Activated CD4-positive, alpha-beta T cell treated with anti-CD3 and anti-CD28 coated beads for 1 hour (primary cell): Measurements from ENCODE around the gene ZBTB44.
A peak's percentile ranks its signal among the peaks of the same experiment; 100 is the strongest.

Experiments
- DNase-seq: peaks from one replicate; pipeline ENCODE4 v3.0.0-alpha.2; 2020

The ZBTB44 gene

DNA sequence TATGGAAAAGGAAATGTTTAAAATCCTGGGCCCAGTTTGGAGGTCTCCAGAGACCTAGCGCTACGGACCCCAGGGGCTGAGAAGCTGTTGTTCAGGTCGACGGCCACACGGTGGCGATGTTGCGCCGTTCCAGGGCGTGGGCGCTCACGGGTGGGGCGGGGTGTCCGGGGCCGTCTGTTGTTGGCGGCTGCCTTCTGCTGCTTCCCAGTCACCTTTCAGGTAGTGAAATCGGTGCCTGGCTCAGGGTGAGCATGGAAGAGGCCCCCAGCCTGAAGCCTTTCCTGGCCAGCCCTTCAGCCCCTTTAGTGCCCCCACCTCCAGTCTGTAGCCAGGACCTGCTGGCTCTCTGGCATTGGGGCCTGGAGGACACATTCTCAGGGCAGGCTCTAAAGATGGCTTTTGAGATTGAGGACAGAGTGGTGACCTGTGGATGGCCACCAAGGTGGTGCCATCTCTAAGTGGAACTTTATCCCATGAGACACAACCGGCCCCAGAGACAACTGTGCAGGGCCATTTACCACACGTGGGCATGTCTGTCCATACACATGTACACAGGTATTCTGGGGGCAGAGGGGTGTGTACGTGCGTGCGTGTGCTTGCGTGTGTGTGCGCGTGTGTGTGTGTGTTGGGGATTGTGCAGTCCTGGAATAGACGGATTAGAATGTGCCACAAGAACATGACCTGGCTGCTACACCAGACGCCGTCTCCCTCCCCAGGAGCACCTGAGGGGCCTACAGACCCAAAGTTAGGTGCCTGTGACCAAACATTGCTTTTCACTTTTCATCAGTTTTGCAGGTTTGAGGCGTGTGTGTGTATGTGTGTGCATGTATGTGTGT lies 101.4 kb downstream of the ZBTB44 start:
- DNase-seq: peak; percentile 62

DNA sequence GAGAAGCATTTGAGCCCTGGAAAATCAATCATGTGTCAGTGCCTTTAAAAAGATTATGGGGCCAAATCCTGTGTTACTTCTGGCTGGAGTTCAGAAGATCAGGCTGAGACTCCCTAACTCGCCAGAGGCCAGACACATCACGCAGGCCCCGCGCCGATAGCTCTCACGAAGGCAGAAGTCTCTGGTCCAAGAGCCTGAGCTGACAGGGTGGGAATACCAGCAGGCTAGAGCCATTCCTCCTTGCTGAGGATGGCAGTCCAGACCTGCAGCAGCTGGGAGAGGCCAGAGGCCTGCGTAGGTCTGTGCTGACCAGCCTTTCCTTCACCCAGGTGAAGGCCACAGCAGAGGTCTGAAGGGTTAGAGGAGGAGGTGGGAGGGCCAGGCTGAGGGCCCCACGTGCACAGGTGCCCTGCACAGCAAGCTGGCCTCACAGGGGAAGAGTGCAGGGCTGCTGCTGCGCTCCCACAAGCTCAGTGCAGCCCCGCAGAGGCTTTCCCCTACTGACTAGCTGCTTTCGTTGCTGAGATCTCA lies 102.2 kb downstream of the ZBTB44 start:
- no peak for DNase-seq

DNA sequence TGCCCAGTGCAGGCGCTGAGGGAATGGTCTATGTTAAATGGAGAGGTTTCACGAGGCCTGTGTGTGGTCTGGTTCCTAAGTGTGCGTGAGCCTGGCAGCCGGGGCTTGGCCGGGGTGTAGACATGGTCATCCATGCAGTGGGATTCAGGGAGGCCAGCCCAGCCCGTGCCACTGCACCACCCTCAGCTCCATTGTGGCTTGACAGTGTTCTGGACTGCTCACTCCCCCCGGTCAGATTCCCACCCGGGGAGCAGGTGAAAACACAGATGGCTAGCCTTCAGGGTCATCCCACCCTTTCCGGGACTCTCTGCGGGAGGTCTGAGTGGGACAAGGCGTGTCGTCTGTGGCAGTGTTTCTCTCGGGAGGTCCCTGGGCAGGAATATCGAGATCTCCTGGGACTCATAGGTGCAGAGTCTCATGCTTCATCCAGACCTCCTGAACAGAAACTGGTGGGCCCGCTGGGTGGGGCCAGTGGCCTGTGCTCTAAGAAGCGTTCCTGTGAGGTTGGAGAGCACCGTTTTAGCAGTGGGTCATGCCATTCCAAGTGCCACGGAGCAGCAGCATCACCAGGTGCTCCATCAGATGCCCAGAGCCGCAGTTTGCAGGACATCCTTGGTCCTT lies 102.8 kb downstream of the ZBTB44 start:
- no peak for DNase-seq

DNA sequence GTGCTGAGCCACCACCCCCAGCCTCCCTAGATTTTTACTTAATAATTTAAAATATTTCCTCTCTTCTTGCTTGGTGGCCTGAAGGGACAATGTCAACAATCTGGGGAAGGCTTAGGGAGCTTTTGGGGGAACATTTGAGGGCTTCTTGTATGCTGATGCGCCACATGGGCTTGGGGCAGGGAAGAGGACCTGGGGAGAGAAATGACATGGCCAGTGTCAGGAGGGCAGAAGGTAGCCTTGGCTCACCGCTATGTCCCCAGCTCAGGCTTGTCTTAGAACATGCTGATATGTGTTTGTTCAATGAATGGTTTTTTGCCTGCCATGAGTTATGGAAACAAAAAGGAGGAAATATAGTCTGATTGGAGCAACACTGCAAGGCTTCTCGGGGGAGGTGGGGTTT lies 103.6 kb downstream of the ZBTB44 start:
- DNase-seq: no peak

DNA sequence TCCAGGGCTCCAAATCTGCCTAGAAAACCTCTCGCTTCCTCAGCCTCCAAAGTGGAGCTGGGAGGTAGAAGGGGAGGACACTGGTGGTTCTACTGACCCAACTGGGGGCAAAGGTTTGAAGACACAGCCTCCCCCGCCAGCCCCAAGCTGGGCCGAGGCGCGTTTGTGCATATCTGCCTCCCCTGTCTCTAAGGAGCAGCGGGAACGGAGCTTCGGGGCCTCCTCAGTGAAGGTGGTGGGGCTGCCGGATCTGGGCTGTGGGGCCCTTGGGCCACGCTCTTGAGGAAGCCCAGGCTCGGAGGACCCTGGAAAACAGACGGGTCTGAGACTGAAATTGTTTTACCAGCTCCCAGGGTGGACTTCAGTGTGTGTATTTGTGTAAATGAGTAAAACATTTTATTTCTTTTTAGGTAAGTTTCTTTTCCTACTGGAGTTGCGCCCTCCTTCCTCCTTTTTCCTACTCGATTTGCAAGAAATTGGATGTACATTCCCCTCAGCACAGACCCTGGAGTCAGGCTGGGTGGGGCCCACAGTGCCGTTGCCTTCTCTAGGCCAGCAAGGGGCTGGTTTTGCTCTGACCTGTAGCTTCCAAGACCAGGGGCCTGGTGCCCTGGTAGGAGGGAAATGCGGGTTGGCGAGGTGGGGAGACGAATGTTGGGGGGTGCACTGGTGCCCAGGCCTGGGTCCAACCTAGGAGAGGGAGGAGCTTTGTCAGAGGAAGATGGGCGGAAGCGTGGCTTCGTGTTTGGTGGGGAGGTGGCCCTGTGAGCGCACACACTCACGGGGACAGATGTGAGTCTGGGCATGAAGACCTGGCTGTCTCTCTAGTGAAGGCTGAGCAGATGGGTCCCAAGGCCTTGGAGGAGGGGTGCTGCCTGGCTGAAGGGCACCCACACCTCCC lies 104.5 kb downstream of the ZBTB44 start:
- DNase-seq: no peak

DNA sequence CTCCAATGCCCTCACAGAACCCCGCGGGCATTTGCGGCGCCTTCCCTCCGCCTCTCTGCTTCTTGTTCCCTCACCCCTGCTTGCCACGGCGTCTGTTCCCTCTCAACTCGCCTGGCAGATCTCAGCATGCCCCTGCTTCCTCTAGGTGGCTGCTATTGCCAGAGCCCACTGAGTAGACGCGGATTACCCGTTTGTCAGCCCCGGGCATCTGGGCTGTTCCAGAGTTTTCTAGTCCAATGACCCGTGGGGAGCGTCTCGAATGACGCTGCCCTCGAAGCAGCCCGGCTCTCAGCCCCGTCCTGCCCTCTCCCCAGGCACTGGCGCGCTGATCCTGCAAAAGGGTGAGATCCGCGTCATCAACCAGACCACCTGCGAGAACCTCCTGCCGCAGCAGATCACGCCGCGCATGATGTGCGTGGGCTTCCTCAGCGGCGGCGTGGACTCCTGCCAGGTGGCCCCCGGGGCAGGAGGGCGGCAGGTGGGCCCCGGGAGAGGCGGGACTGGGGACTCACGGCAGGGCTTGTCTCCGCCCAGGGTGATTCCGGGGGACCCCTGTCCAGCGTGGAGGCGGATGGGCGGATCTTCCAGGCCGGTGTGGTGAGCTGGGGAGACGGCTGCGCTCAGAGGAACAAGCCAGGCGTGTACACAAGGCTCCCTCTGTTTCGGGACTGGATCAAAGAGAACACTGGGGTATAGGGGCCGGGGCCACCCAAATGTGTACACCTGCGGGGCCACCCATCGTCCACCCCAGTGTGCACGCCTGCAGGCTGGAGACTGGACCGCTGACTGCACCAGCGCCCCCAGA lies 105.4 kb downstream of the ZBTB44 start:
- no peak for DNase-seq

DNA sequence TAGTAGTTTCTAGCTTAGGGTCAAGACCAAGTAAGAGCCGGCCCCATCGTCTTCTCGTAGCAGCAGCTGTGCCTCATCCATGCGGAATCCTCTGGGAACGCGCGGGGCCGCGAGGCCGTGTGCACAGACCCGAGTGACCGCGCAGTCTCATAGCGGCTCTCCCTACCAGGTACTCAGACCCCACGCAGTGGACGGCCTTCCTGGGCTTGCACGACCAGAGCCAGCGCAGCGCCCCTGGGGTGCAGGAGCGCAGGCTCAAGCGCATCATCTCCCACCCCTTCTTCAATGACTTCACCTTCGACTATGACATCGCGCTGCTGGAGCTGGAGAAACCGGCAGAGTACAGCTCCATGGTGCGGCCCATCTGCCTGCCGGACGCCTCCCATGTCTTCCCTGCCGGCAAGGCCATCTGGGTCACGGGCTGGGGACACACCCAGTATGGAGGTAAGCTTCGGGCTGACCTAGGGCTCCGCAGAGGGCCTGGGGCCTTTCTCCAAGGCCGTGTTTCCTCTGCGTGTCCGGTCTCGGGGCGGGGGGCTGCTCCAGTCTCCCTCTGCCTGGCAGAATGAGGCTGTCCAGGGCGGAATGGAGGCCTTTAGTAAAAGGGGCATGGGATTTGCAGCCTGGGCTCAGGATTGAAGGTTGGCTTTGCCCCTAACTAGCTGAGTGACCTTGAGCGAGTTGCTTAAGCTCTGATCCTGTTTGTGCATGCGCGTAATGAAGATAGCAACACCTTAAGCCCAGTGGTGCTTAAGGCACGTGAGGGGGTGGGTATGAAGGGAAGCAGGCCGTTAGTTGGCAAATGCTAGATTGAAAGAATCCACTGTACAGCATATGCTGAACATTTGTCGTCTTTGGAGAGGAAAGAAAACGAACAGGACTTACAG lies 106.2 kb downstream of the ZBTB44 start:
- DNase-seq: no peak

DNA sequence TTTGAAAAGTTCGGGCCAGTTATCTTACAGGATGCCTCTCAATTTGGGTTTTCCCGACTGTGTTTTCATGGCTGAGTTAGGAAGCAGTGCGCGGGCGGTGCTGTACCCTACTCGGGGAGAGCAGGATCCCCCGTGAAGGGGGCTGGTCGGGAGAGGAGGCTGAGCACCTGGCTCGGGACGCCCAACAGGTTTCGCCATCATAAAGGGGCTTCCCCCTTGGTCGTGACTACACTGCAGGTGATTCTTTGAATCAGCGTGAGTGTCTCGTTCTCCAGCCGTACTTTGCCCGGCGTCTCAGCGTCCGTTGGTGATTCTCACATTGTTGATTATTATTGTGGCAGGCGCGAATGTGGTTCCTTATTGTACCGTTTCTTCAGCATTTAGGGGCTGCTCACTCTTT lies 108.6 kb downstream of the ZBTB44 start:
- no peak for DNase-seq

DNA sequence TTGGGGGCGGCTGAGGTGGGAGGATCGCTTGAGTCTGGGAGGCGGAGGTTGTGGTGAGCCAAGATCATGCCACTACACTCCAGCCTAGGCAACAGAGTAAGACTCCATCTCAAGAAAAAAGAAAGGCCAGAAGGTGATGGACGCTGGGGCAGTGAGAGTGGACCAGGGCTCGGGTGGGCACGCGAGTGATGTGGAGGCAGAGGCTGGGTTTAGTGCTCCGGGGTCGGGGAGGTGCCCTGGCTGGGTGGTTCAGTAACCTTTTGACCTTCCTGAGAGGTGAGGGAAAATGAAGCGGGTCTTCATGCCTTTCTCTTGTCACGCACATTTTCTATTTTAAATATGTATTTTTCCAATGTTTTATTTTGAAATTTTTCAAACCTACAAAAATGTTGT lies 110.0 kb downstream of the ZBTB44 start:
- DNase-seq: no peak

DNA sequence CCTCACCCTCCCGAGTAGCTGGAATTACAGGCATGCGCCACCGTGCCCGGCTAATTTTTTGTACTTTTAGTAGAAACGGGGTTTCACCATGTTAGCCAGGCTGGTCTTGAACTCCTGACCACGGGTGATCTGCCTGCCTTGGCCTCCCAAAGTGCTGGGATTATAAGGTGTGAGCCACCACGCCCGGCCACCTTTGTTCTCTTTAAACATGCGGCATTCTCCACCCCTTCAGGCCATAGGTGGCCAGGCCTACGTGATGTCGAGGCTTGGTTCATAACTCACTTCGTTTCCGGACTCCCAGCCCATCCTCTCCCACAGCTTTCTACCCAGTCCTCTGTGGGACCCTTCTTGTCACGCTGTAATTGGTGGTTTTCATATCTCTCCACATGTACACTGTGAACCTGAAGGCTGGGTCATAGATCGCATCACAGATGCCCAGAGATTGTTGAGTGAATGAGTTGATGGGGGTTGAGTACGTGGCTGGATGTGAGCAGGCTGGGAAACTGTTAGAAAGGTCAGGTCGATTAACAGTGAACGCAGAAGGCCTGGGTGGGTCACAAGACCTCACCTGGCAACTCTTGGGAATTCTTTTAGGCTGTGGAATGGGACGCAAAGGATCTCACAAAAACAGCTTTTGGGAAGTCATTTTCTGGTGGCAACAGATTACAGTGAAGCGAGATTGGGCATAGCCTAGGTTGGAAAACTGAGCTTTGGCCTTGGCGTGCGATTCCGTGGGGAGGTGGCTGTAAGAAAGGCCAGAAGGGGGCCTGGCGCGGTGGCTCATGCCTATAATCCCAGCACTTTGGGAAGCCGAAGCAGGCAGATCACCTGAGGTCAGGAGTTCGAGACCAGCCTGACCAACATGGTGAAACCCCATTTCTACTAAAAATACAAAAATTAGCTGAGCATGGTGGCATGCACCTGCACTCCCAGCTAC lies 110.7 kb downstream of the ZBTB44 start:
- no peak for DNase-seq

DNA sequence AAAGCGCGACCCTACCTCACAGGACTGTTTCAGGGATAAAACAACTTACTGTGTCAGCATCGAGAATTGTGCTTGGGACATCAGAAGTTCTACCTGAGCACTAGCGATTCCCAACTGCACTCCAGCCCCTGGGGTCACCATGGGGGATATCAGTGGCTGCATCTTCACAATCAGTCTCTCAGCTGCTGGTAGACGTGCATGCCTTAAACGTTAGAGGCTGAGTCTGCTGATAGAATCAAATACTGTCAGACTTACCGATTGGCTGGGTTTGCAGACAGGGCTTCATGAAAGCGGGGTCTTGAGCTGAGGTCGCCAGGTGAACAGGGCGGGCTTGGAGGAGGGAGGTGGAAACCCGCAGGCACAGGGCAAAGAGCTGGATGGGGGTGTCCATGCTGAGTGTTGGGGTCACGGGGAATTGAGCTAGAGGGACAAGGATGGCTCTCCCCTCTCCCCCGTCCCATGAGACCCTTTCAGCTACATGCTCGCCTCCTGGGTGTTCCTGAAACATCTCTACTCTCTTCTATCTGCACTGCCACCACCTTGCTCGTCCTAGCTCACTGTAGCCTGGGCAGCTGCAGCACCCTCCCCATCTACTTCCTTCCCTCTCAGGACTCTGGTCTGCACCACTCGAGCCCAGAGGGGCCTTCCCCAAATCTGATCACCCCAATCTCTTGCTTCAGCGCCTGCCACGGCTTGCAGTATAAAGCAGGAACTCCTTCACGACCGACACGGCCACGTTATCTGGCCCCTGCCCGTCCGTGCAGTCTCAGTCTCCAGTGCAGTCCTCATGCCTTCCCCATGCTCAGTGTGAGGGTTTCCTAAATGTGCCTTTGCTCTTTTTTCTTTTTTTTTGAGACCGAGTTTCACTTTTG lies 111.7 kb downstream of the ZBTB44 start:
- no peak for DNase-seq

DNA sequence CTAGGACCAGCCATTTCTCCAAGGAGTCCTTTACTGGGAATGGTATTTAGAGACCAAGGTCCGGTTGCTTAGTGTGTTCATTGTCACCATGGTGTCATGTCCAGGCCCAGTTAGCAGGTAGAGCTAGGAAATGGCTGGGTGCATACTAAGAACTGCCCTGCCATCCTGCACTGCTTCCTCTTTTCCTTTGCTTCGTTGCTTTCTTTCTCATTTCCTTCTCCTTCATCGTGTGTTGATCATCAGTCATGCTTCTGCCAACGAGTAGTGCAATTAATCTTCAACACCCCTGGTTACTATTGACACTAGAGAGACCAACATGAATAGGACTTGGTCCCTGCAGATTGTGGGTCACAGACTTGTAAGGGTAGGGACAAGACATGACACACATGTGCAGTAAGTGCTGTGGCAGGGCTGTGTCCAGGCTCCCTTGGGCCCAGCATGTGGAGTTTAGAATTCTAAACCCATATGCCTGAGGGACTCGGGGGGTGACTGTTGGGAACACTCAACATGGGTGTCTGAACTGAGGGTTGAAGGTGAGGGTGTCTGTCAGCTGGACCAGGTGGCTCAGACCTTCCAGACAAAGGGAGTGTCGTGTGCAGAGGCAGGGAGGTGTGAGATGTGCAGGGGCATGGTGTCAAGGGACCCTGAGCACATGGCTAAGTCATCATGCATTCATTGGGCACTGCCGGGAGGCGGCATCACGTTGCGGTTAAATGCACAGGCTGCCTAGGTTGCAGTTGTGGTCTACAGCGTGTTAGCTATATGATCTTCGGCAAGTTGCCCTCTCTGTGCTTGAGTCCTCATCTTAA lies 112.5 kb downstream of the ZBTB44 start:
- no peak for DNase-seq

DNA sequence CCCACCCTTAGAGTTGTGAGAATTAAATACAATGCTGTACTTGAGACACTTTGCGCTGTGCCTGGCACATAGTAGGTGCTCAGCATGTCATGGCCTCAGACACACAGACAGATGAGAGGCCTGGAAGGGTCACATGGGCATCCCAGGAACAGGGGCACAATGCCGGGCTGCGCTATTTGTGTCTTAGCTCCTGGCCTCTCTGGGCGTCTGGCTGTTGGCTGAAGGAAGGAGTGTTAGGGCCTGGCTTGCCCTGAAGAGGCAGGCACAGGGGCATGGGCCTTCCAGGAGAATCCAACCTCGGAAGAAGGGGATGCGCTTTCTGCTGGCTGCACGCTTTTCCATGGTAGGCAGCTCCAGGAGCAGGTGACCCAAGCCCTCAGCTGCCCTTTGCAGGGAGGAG lies 113.7 kb downstream of the ZBTB44 start:
- no peak for DNase-seq

DNA sequence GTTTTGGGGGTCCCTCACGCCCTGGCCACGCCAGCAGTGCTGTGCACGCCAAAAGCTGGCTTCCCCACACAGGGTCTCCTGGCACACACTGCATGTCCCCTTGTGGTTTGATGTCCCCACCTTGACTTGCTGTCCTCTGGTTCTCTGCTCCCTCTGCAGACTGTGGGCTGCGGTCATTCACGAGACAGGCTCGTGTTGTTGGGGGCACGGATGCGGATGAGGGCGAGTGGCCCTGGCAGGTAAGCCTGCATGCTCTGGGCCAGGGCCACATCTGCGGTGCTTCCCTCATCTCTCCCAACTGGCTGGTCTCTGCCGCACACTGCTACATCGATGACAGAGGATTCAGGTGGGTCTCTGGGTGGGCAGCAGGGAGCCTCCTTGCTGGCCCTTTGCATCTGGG lies 114.9 kb downstream of the ZBTB44 start:
- DNase-seq: no peak

DNA sequence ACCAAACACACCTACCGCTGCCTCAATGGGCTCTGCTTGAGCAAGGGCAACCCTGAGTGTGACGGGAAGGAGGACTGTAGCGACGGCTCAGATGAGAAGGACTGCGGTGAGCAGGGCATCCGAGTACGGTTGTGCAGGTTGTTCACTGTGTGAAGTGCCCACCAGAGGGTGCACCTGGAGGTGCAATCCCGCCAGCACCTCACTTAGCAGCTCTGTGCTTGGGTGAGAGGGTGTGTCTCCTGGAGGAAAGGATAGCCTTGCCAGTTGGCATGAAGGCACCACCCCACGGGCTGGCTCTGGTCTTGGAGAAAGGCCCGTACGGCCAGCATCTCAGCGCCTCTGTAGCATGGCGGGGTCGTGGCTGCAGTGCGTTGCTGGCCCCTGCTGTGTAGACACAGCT lies 115.8 kb downstream of the ZBTB44 start:
- no peak for DNase-seq

DNA sequence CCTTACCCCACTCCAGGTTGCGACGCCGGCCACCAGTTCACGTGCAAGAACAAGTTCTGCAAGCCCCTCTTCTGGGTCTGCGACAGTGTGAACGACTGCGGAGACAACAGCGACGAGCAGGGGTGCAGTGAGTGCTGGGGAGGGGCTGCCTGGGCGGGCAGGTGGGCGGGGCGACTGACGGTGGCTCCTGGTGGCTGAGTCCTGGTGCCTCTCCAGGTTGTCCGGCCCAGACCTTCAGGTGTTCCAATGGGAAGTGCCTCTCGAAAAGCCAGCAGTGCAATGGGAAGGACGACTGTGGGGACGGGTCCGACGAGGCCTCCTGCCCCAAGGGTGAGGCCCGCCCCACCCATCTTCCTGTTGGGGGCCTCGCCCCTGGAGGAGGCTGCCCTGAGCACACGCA lies 116.4 kb downstream of the ZBTB44 start:
- no peak for DNase-seq

DNA sequence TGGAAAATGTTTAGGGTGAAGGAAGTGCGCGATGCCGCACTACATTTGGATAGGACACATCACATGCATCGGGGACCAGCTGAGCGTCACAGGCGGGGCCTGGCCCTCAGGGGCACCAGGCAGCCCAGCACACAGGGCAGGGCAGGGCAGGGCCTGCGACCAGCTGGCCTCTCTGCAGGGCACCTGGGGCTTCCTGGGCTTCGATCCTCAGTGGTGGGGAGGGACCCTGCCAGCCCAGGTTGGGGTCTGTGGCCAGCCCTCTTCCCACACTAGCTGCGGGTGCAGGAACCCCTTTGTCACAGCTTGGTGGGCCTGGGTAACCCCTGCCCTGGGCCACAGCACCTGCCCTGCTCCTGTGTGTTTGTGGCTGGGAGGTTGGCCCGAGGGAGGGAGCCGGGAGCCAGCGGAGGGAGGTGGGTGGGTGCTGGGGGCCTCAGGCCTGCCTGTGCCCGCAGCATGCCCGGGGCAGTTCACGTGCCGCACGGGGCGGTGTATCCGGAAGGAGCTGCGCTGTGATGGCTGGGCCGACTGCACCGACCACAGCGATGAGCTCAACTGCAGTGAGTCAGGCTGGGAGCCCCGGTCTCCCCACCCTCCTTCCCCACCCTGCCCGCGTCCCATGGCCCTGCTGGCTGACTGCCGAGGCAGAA lies 117.2 kb downstream of the ZBTB44 start:
- DNase-seq: no peak
